GM23338 (cell line): ENCODE results near the gene FARS2. TPM values are rescaled to one million over a fixed set of nuclear protein-coding genes. Genes with fewer than 3 reads are reported as not detected.

Experiments used
- ATAC-seq: fragments of 200-7000 bp; cut with Tn5 transposase; 3 replicates; pipeline ENCODE4 v1.9.1; 2020
- DNase-seq: peaks from one replicate; pipeline ENCODE4 v3.0.0-alpha.2; 2015; ENCODE audit warnings: low spot score
- H2AFZ ChIP-seq: fragments of 200-600 bp; sonication (generic); 2 replicates; pipeline ENCODE4 v1.8.0; 2016; ENCODE audit warnings: antibody characterized with exemption, mild to moderate bottlenecking, moderate library complexity
- H3F3A ChIP-seq: fragments of 200-600 bp; sonication (generic); replicated peaks from 2 replicates; pipeline ENCODE4 v1.8.0; 2017; ENCODE audit warnings: antibody characterized with exemption, mixed run types, low read depth
- H3K27ac ChIP-seq: fragments of 200-600 bp; sonication (generic); 2 replicates; pipeline ENCODE4 v1.6.1; 2016; ENCODE audit warnings: low read depth
- H3K27me3 ChIP-seq: fragments of 200-600 bp; sonication (generic); 2 replicates; pipeline ENCODE4 v1.8.0; 2016; ENCODE audit warnings: mild to moderate bottlenecking, mixed run types, moderate library complexity; ENCODE audit not compliant: insufficient read depth
- H3K36me3 ChIP-seq: fragments of 200-600 bp; sonication (generic); 2 replicates; pipeline ENCODE4 v1.8.0; 2016; ENCODE audit warnings: mild to moderate bottlenecking; ENCODE audit not compliant: insufficient read depth
- H3K4me1 ChIP-seq: fragments of 200-600 bp; sonication (generic); 2 replicates; pipeline ENCODE4 v1.8.0; 2016; ENCODE audit warnings: mild to moderate bottlenecking, moderate library complexity; ENCODE audit not compliant: insufficient read depth
- H3K4me2 ChIP-seq: fragments of 200-600 bp; sonication (generic); 2 replicates; pipeline ENCODE4 v1.7.1; 2017; ENCODE audit warnings: mixed run types
- H3K4me3 ChIP-seq: fragments of 200-600 bp; sonication (generic); 2 replicates; pipeline ENCODE4 v1.6.1; 2016; ENCODE audit warnings: mixed run types
- H3K79me2 ChIP-seq: fragments of 200-600 bp; sonication (generic); replicated peaks from 2 replicates; pipeline ENCODE4 v1.8.0; 2017; ENCODE audit warnings: mild to moderate bottlenecking; ENCODE audit not compliant: insufficient read depth
- H3K9me2 ChIP-seq: fragments of 200-600 bp; sonication (generic); 2 replicates; pipeline ENCODE4 v1.8.0; 2017; ENCODE audit not compliant: insufficient read depth
- H4K20me1 ChIP-seq: fragments of 200-600 bp; sonication (generic); replicated peaks from 2 replicates; pipeline ENCODE4 v1.8.0; 2017; ENCODE audit warnings: mild to moderate bottlenecking; ENCODE audit not compliant: insufficient read depth
- H3K27ac Mint-ChIP-seq: 2 replicates; pipeline ENCODE4 v1.8.0; 2020; ENCODE audit warnings: inconsistent platforms, mild to moderate bottlenecking, moderate library complexity, mixed read lengths
- H3K27me3 Mint-ChIP-seq: 3 replicates; pipeline ENCODE4 v1.8.0; 2022; ENCODE audit warnings: low read depth, mild to moderate bottlenecking, moderate library complexity, mixed read lengths, inconsistent platforms; ENCODE audit not compliant: insufficient read depth, poor library complexity
- H3K36me3 Mint-ChIP-seq: 3 replicates; pipeline ENCODE4 v1.8.0; 2021; ENCODE audit warnings: low read depth, mild to moderate bottlenecking, inconsistent platforms, moderate library complexity, mixed read lengths
- H3K4me1 Mint-ChIP-seq: 3 replicates; pipeline ENCODE4 v1.8.0; 2020; ENCODE audit warnings: mild to moderate bottlenecking, inconsistent platforms, mixed read lengths
- H3K4me3 Mint-ChIP-seq: 3 replicates; pipeline ENCODE4 v1.8.0; 2021; ENCODE audit warnings: moderate library complexity, mild to moderate bottlenecking, inconsistent platforms, mixed read lengths
- H3K9me3 Mint-ChIP-seq: 3 replicates; pipeline ENCODE4 v1.8.0; 2020; ENCODE audit warnings: moderate library complexity, mild to moderate bottlenecking, inconsistent platforms, mixed read lengths
- CREB1 ChIP-seq: fragments of 250-450 bp; sonication (Bioruptor Pico); IDR thresholded peaks from 2 replicates; pipeline ENCODE4 v1.5.0; 2020; ENCODE audit warnings: low read depth, mild to moderate bottlenecking, moderate library complexity
- EZH2phosphoT487 ChIP-seq: fragments of 200-600 bp; sonication (generic); IDR thresholded peaks from one replicate; pipeline ENCODE4 v1.8.1; 2018; ENCODE audit warnings: antibody characterized with exemption; ENCODE audit not compliant: unreplicated experiment
- JUNB ChIP-seq: IDR thresholded peaks from one replicate; pipeline ENCODE4 v1.6.1; 2016; ENCODE audit warnings: antibody characterized with exemption; ENCODE audit not compliant: unreplicated experiment
- POLR2AphosphoS5 ChIP-seq: IDR thresholded peaks from 2 replicates; pipeline ENCODE4 v1.6.1; 2016; ENCODE audit warnings: antibody characterized with exemption, low read depth
- REST ChIP-seq: IDR thresholded peaks from one replicate; pipeline ENCODE4 v1.6.1; 2018; ENCODE audit warnings: antibody characterized with exemption; ENCODE audit not compliant: unreplicated experiment
- STAT1 ChIP-seq: IDR thresholded peaks from one replicate; pipeline ENCODE4 v1.6.1; 2016; ENCODE audit warnings: antibody characterized with exemption; ENCODE audit not compliant: unreplicated experiment
- ZNF331 ChIP-seq: fragments of 250-450 bp; sonication (Bioruptor Pico); IDR thresholded peaks from 2 replicates; pipeline ENCODE4 v1.5.0; 2020; ENCODE audit warnings: low read depth, mild to moderate bottlenecking, moderate library complexity
- ZNF462 ChIP-seq: fragments of 250-450 bp; sonication (Bioruptor Pico); IDR thresholded peaks from 2 replicates; pipeline ENCODE4 v1.5.0; 2020; ENCODE audit warnings: mild to moderate bottlenecking, moderate library complexity
- polyA plus RNA-seq: library from polyadenylated mRNA; unstranded; fragments of >200 nt; fragmentation: Nextera tagmentation; extraction: Ambion mirVana; gene quantifications from 2 replicates; pipeline ENCODE4 v1.2.1, GENCODE V29; 2016
- total RNA-seq: library from RNA; depleted of rRNA; stranded (reverse); fragments of >200 nt; shearing (Covaris generic); gene quantifications from 2 replicates; pipeline ENCODE4 v1.2.3, GENCODE V29; 2014

Gene FARS2
- total and polyA plus RNA-seq, 2 experiments from 2014 or later = 7.6 to 19.0 TPM

- TF ChIP-seq ZNF462 (no peak), CREB1 (no peak), STAT1 (no peak), POLR2AphosphoS5 (no peak), JUNB (no peak)
These were observed 33.3 kb downstream of the FARS2 start (continued) for GRCh38 chr6:5294392-5295211.

GRCh38 chr6:5295623-5296022 lies 34.3 kb downstream of the FARS2 start:
- ATAC-seq = no peak
- Histone ChIP-seq H3K79me2 (peaks cover 22% of the 10 kb centered on the region), H3K9me2 (peaks cover 8% of the 10 kb centered on the region; the same call in 1 of the 2 replicates), H3F3A (no peaks in the 10 kb centered on the region), H4K20me1 (no peaks in the 10 kb centered on the region; the same call in 1 of the 2 replicates), H2AFZ (no peak overlapping the region), H3K4me3 (no peak overlapping the region), H3K4me2 (no peak overlapping the region), H3K36me3 (no peaks in the 10 kb centered on the region), H3K4me1 (peaks cover 13% of the 10 kb centered on the region), H3K27ac (no peak overlapping the region), H3K27me3 (no peaks in the 10 kb centered on the region)
- Mint-ChIP-seq H3K36me3 (no peaks in the 10 kb centered on the region), H3K9me3 (no peaks in the 10 kb centered on the region), H3K27me3 (peaks cover 4% of the 10 kb centered on the region), H3K27ac (no peak overlapping the region), H3K4me3 (no peak overlapping the region), H3K4me1 (peaks cover 23% of the 10 kb centered on the region)
- TF ChIP-seq REST = no peak
- TF ChIP-seq ZNF331 (CRISPR knock-in tag) = no peak
- TF ChIP-seq EZH2phosphoT487 = no peak
- DNase-seq = no peak
